Suprapubic skin (tissue), 4 donors: ENCODE measurements around the gene KDM2B. TPM values are rescaled to one million over a fixed set of nuclear protein-coding genes. Genes with fewer than 3 reads are reported as not detected.

Experiments used
- DNase-seq, 2 donors: peaks; one replicate each; pipeline ENCODE4 v3.0.0-alpha.2; 2019; ENCODE audit warnings: low spot score in 2 of 2
- H3K27ac ChIP-seq: fragments of 200-600 bp; sonication (generic); one replicate; pipeline ENCODE4 v1.5.1; 2019
- H3K27me3 ChIP-seq: fragments of 200-600 bp; sonication (generic); one replicate; pipeline ENCODE4 v1.5.1; 2019
- H3K36me3 ChIP-seq: fragments of 200-600 bp; sonication (generic); one replicate; pipeline ENCODE4 v1.5.1; 2019
- H3K4me1 ChIP-seq: fragments of 200-600 bp; sonication (generic); one replicate; pipeline ENCODE4 v1.5.1; 2019
- H3K4me3 ChIP-seq: fragments of 200-600 bp; sonication (generic); one replicate; pipeline ENCODE4 v1.5.1; 2019; ENCODE audit warnings: mild to moderate bottlenecking
- H3K9me3 ChIP-seq: fragments of 200-600 bp; sonication (generic); one replicate; pipeline ENCODE4 v1.5.1; 2019
- CTCF ChIP-seq, 2 donors: fragments of 200-600 bp in 1 of 2; fragments of 450-650 bp in 1 of 2; sonication (generic) in 1 of 2; IDR thresholded peaks; one replicate each; pipeline ENCODE4 v1.5.1; 2016 to 2019; ENCODE audit warnings: antibody characterized with exemption in 2 of 2, mild to moderate bottlenecking in 1 of 2, moderate library complexity in 1 of 2
- EP300 ChIP-seq: sonication (generic); formaldehyde crosslinking; IDR thresholded peaks from one replicate; pipeline ENCODE4 v1.6.1; 2017; ENCODE audit warnings: antibody characterized with exemption
- POLR2A ChIP-seq, 2 donors: fragments of 450-650 bp; IDR thresholded peaks; one replicate each; pipeline ENCODE4 v1.6.1; 2017; ENCODE audit warnings: antibody characterized with exemption in 2 of 2, mild to moderate bottlenecking in 2 of 2, moderate library complexity in 2 of 2
- POLR2AphosphoS5 ChIP-seq, 3 donors: sonication (generic); formaldehyde crosslinking; IDR thresholded peaks; one replicate each; pipeline ENCODE4 v1.6.1; 2017; ENCODE audit warnings: antibody characterized with exemption in 3 of 3
- WGBS: methylation state at CpG from one replicate; pipeline ENCODE4 v1.1.5; 2018; 5-methylcytosine and 5-hydroxymethylcytosine counted together
- total RNA-seq, 4 donors: library from RNA; depleted of rRNA; stranded (reverse); fragments of >200 nt; gene quantifications; one replicate each; pipeline ENCODE4 v1.1.0, GENCODE V29; 2016

KDM2B gene
- total RNA-seq, 4 donors from 2014 or later = 47.8 to 53.7 (median 50.4) TPM

DNA sequence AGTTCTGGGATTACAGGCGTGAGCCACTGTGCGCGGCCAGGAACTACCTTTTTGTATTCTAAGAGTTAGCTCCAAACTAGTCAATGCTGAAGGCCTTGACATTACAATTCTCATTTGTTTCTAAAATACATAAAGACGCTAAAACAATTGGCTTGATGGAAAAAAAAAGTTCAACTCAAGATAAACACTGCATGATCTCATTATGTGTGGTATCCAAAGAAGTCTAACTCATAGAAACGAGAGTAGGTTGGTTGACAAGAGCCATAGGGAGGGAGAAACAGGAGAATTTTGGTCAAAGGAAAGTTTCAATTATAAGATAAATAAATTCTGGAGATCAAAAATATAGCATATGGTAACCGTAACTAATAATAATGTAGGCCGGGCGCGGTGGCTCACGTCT lies 200.9 kb downstream of the KDM2B start:
- no peak overlapping the region for H3K27ac ChIP-seq
- DNase-seq = no peak
- no peaks in the 10 kb centered on the region for H3K27me3 ChIP-seq
- H3K4me1 ChIP-seq = no peaks in the 10 kb centered on the region
- WGBS = 83% methylated on average over 10 of the region's 10 CpGs
- H3K9me3 ChIP-seq = no peaks in the 10 kb centered on the region
- TF ChIP-seq POLR2A (IDR thresholded peaks at IDR 0.05) (no peak), CTCF (IDR thresholded peaks at IDR 0.05) (no peak), EP300 (no peak), POLR2AphosphoS5 (IDR thresholded peaks at IDR 0.05) (no peak)
- H3K36me3 ChIP-seq = no peaks in the 10 kb centered on the region
- H3K4me3 ChIP-seq = no peak overlapping the region

Other genes starting within 250 kb of the KDM2B start
- 100 to 1,000 TPM in 3 of 4 donors, 10 to 100 TPM in 1; 94.3 to 227 (median 120) TPM for gene ANAPC5, start 228.6 kb downstream of the KDM2B start, total RNA-seq
- gene RNF34, start 180.9 kb downstream of the KDM2B start, total RNA-seq = 10 to 100 TPM; 14.6 to 40.3 (median 30.4) TPM
- gene ORAI1, start 45.5 kb upstream of the KDM2B start, total RNA-seq = 10 to 100 TPM; 56.5 to 81.4 (median 71.4) TPM
- gene MORN3, start 88.6 kb upstream of the KDM2B start, total RNA-seq = 1 to 10 TPM; 1.5 to 4.5 (median 2.6) TPM
- 10 to 100 TPM in 1 of 4 donors, 1 to 10 TPM in 3; 7.1 to 13.8 (median 8.8) TPM for gene TMEM120B, start 131.7 kb upstream of the KDM2B start, total RNA-seq
- gene RHOF, start 212.7 kb upstream of the KDM2B start, total RNA-seq = 10 to 100 TPM in 3 of 4 donors, 1 to 10 TPM in 1; 6.6 to 20.4 (median 17.5) TPM
- gene SETD1B, start 223.0 kb upstream of the KDM2B start, total RNA-seq = 10 to 100 TPM; 13.1 to 23.1 (median 19.5) TPM